ENCODE results near the gene PRPH.

- TF ChIP-seq POLR2A (IDR thresholded peaks at IDR 0.05): no peak
- TF ChIP-seq CTCF (IDR thresholded peaks at IDR 0.05): no peak
- no peak for TF ChIP-seq POLR2AphosphoS5 (IDR thresholded peaks at IDR 0.05; ENCODE audit: insufficient read depth in 1 of 2, low read depth in 1 of 2)
Observed at GRCh38 chr12:49342914-49343731, 48.2 kb downstream of the PRPH start.

Data from vagina (tissue), 2 donors.